Measurements from ENCODE around the gene SSBP3.
"Not testable (repeated sequence)": the region's sequence is repeated elsewhere in the genome, so short reads cannot be mapped to it uniquely, and the experiment has no call there.

The SSBP3 gene

GRCh38 chr1:54221113-54221834 lies 184.9 kb downstream of the SSBP3 start:
- DNase-seq (ENCODE audit: low read depth in 2 of 2) = no peak

- DNase-seq (ENCODE audit: low read depth in 2 of 2) = no peak
Observed at GRCh38 chr1:54220004-54220811, 186.0 kb downstream of the SSBP3 start.

GRCh38 chr1:54219688-54220003 lies 186.5 kb downstream of the SSBP3 start:
- no peak for DNase-seq (ENCODE audit: low read depth in 2 of 2)

GRCh38 chr1:54218883-54219687 lies 187.1 kb downstream of the SSBP3 start:
- DNase-seq (ENCODE audit: low read depth in 2 of 2) = no peak

GRCh38 chr1:54215523-54215922 lies 190.7 kb downstream of the SSBP3 start:
- no peak for DNase-seq (ENCODE audit: low read depth in 2 of 2)

GRCh38 chr1:54212872-54213271 lies 193.3 kb downstream of the SSBP3 start:
- DNase-seq (ENCODE audit: low read depth in 2 of 2) = no peak

GRCh38 chr1:54207896-54208295 lies 198.3 kb downstream of the SSBP3 start:
- DNase-seq (ENCODE audit: low read depth in 2 of 2) = not testable (repeated sequence)

GRCh38 chr1:54207287-54207686 lies 198.9 kb downstream of the SSBP3 start:
- DNase-seq (ENCODE audit: low read depth in 2 of 2) = no peak

GRCh38 chr1:54204199-54204598 lies 202.0 kb downstream of the SSBP3 start:
- DNase-seq (ENCODE audit: low read depth in 2 of 2) = no peak

- peak in 1 of 2 experiments; percentile 6 for DNase-seq (ENCODE audit: low read depth in 2 of 2)
Observed at GRCh38 chr1:54200519-54200997, 205.6 kb downstream of the SSBP3 start.

- DNase-seq (ENCODE audit: low read depth in 2 of 2) = peak; percentile 82 to 85
Observed at GRCh38 chr1:54199765-54200518, 206.3 kb downstream of the SSBP3 start, which contains the start of the genes CYB5RL and MRPL37. Gene CYB5RL (minus strand): TSS chr1:54200030. CDS start chr1:54195616, 4,414 bp downstream. Gene MRPL37 (plus strand): TSS chr1:54200167. CDS start chr1:54200244, 77 bp downstream.

GRCh38 chr1:54199151-54199764 lies 206.9 kb downstream of the SSBP3 start:
- DNase-seq (ENCODE audit: low read depth in 2 of 2) = no peak

GRCh38 chr1:54193453-54193852 lies 212.7 kb downstream of the SSBP3 start:
- no peak for DNase-seq (ENCODE audit: low read depth in 2 of 2)

GRCh38 chr1:54191525-54191924 lies 214.7 kb downstream of the SSBP3 start:
- no peak for DNase-seq (ENCODE audit: low read depth in 2 of 2)

GRCh38 chr1:54190526-54190925 lies 215.7 kb downstream of the SSBP3 start:
- DNase-seq (ENCODE audit: low read depth in 2 of 2) = no peak

GRCh38 chr1:54188291-54188690 lies 217.9 kb downstream of the SSBP3 start:
- DNase-seq (ENCODE audit: low read depth in 2 of 2) = no peak

GRCh38 chr1:54186056-54186455 lies 220.1 kb downstream of the SSBP3 start:
- DNase-seq (ENCODE audit: low read depth in 2 of 2) = no peak

- no peak for DNase-seq (ENCODE audit: low read depth in 2 of 2)
Observed at GRCh38 chr1:54180701-54181360, 225.4 kb downstream of the SSBP3 start.

GRCh38 chr1:54178296-54179070 lies 227.7 kb downstream of the SSBP3 start:
- DNase-seq (ENCODE audit: low read depth in 2 of 2) = no peak

GRCh38 chr1:54177726-54178125 lies 228.5 kb downstream of the SSBP3 start:
- DNase-seq (ENCODE audit: low read depth in 2 of 2) = no peak

All from stimulated activated CD4-positive, alpha-beta T cell treated with anti-CD3 and anti-CD28 coated beads, Interleukin-12 subunit alpha, Interleukin-12 subunit beta, amount 100 ng/mL, for 24 hours (primary cell).